BJ (cell line): ENCODE results near the gene PEX16. TPM values are rescaled to one million over a fixed set of nuclear protein-coding genes. Genes with fewer than 3 reads are reported as not detected.

Experiments
- CTCF ChIA-PET: fragments of 350-600 bp; formaldehyde crosslinking; extraction: SDS; loops from one replicate; lab custom pipeline; 2021; ENCODE audit warnings: antibody characterized with exemption, inconsistent platforms; lab: Yijun Ruan, JAX
- POLR2A ChIA-PET: fragments of 300-600 bp; sonication (Branson Sonifier 250); formaldehyde crosslinking; extraction: SDS; loops from one replicate; lab custom pipeline; 2021; ENCODE audit warnings: antibody characterized with exemption; lab: Charles Lee
- DNase-seq: peaks from one replicate; pipeline ENCODE4 v3.0.0-alpha.2; 2011; ENCODE audit warnings: low read depth
- H3K27me3 ChIP-seq: 2 replicates; pipeline ENCODE4 v1.6.0; 2011; ENCODE audit warnings: low read length; ENCODE audit not compliant: control insufficient read depth, insufficient read depth
- H3K36me3 ChIP-seq: 2 replicates; pipeline ENCODE4 v1.5.1; 2011; ENCODE audit warnings: low read length; ENCODE audit not compliant: control insufficient read depth, insufficient read depth
- H3K4me3 ChIP-seq: 2 replicates; pipeline ENCODE4 v1.5.1; 2011; ENCODE audit warnings: low read depth, mild to moderate bottlenecking, control low read depth, low read length
- CTCF ChIP-seq: IDR thresholded peaks from 2 replicates; pipeline ENCODE4 v1.5.1; 2011; ENCODE audit warnings: low read depth, mild to moderate bottlenecking, control low read depth, inconsistent platforms, low read length, moderate library complexity; ENCODE audit not compliant: insufficient read depth
- polyA plus RNA-seq: library from polyadenylated mRNA; depleted of rRNA; stranded (reverse); fragments of >200 nt; gene quantifications from 2 replicates; pipeline ENCODE4 v1.2.3, GENCODE V29; 2011

The PEX16 gene
- polyA plus RNA-seq, 1 experiment = 37.4 TPM

GRCh38 chr11:45932217-45932616, 14.5 kb upstream of the PEX16 start:
- no peak for TF ChIP-seq CTCF

GRCh38 chr11:45931739-45932138, 14.1 kb upstream of the PEX16 start:
- Histone ChIP-seq H3K27me3 (no peaks in the 10 kb centered on the region), H3K36me3 (peaks cover 37% of the 10 kb centered on the region), H3K4me3 (no peak overlapping the region)
- ChIA-PET POLR2A (no interaction called here), CTCF (interaction anchor here (2.1 to 2.3 kb wide), 2 partner anchors 58 to 89 kb away, joined by 5 to 6 read pairs; no protein-coding TSS in a partner anchor)
- no peak for DNase-seq
- TF ChIP-seq CTCF = no peak

More at GRCh38 chr11:45932217-45932616, 14.5 kb upstream of the PEX16 start:
- CTCF ChIA-PET = interaction anchor here (2.1 to 2.3 kb wide), 2 partner anchors 59 to 90 kb away, joined by 5 to 6 read pairs; no protein-coding TSS in a partner anchor
- Histone ChIP-seq H3K27me3 (no peaks in the 10 kb centered on the region), H3K36me3 (peaks cover 37% of the 10 kb centered on the region), H3K4me3 (no peak overlapping the region)
- no peak for DNase-seq
- POLR2A ChIA-PET = no interaction called here

GRCh38 chr11:45930951-45931570, 13.4 kb upstream of the PEX16 start:
- Histone ChIP-seq H3K4me3 (no peak overlapping the region), H3K36me3 (peaks cover 34% of the 10 kb centered on the region), H3K27me3 (0 out of 2 replicates have a peak, but pooled peaks cover under 1% of the 10 kb centered on the region)
- ChIA-PET CTCF (interaction anchor here (0.6 to 2.3 kb wide), 4 partner anchors 10 to 101 kb away, joined by 3 to 6 read pairs (median 4); no protein-coding TSS in a partner anchor), POLR2A (no interaction called here)
- no peak for TF ChIP-seq CTCF
- DNase-seq = no peak

- POLR2A ChIA-PET = interaction anchor here (0.7 kb wide), 2 partner anchors 118 to 310 kb away, joined by 4 to 13 read pairs; no protein-coding TSS in a partner anchor
- DNase-seq = no peak
- CTCF ChIA-PET = interaction anchor here (0.6 to 2.3 kb wide), 5 partner anchors 9 to 100 kb away, joined by 3 to 5 read pairs (median 3); no protein-coding TSS in a partner anchor
- Histone ChIP-seq H3K36me3 (peaks cover 28% of the 10 kb centered on the region), H3K4me3 (no peak overlapping the region), H3K27me3 (peaks cover 3% of the 10 kb centered on the region; the same call in 1 of the 2 replicates)
- TF ChIP-seq CTCF = no peak
These were observed 12.5 kb upstream of the PEX16 start for GRCh38 chr11:45930031-45930794.

GRCh38 chr11:45929486-45930030, 11.9 kb upstream of the PEX16 start:
- H3K36me3 ChIP-seq = peaks cover 22% of the 10 kb centered on the region
- no peak for TF ChIP-seq CTCF
- peaks cover 8% of the 10 kb centered on the region for H3K27me3 ChIP-seq
- ChIA-PET CTCF (interaction anchor here (1.3 kb wide), 1 partner anchor 57 kb away, joined by 3 read pairs; no protein-coding TSS in a partner anchor), POLR2A (interaction anchor here (0.7 kb wide), 2 partner anchors 119 to 310 kb away, joined by 4 to 13 read pairs; no protein-coding TSS in a partner anchor)
- no peak for DNase-seq
- no peak overlapping the region for H3K4me3 ChIP-seq
